ENCODE measurements around the gene TUBB3. TPM values are rescaled to one million over a fixed set of nuclear protein-coding genes. Genes with fewer than 3 reads are reported as not detected.
A peak's percentile ranks its signal among the peaks of the same experiment; 100 is the strongest.

The TUBB3 gene
- total and polyA plus RNA-seq, 9 of the 15 experiments (the other 6 are each of a cell fraction or from before 2014, with no cell fraction given): 0.18 to 12.5 (median 5.0) TPM

DNA sequence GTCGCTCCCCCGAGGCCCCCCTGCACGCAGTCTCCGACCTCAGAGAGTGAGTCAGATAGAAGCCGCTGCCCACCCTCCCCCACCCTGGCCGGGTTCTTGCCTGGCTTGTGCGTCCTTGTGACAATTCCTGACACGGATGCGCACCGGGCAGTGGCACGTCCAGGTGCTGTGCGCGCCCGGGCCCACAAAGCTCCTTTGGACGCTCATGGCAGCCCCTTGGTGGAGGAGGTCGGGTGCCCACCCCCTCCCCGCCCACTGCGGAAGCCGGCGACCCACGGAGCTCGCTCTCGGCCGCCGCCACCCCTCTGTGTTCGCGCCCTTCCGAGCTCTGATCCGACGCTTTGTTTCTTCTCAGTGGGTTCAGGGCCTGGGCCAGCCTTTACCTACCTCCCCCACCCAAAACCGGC lies 662 bp upstream of the TUBB3 start (continued):
- TF ChIP-seq, protein P1, sequence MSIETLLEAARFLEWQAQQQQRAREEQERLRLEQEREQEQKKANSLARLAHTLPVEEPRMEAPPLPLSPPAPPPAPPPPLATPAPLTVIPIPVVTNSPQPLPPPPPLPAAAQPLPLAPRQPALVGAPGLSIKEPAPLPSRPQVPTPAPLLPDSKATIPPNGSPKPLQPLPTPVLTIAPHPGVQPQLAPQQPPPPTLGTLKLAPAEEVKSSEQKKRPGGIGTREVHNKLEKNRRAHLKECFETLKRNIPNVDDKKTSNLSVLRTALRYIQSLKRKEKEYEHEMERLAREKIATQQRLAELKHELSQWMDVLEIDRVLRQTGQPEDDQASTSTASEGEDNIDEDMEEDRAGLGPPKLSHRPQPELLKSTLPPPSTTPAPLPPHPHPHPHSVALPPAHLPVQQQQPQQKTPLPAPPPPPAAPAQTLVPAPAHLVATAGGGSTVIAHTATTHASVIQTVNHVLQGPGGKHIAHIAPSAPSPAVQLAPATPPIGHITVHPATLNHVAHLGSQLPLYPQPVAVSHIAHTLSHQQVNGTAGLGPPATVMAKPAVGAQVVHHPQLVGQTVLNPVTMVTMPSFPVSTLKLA (conservative IDR thresholded peaks at IDR 0.05): peak; percentile 14 to 29; a peak in 1 of 4 replicates
- TF ChIP-seq FOXP1 (CRISPR knock-in tag; IDR thresholded peaks at IDR 0.05) (no peak; the same call in 1 of the 2 replicates), CCNT2 (IDR thresholded peaks at IDR 0.05; ENCODE audit: borderline replicate concordance, extremely low read depth, insufficient read length, low read depth, low read length) (peak; percentile 58), BHLHE40 (IDR thresholded peaks at IDR 0.05; ENCODE audit: low read length) (peak; percentile 44), POLR2G (IDR thresholded peaks at IDR 0.05; ENCODE audit: low read depth, low read length) (peak; percentile 57), BRD9 (IDR thresholded peaks at IDR 0.05; ENCODE audit: low read depth, partially characterized antibody) (no peak), KDM4B (IDR thresholded peaks at IDR 0.05; ENCODE audit: borderline replicate concordance in 2 of 2, low read depth in 1 of 2) (0 out of 4 replicates have a peak, but pooled peaks of 1 of the 2 experiments have one; percentile 47), CBX1 (IDR thresholded peaks at IDR 0.05; ENCODE audit: low read depth) (peak; percentile 7; the same call in 1 of the 2 replicates), SUPT5H (IDR thresholded peaks at IDR 0.05) (peak; percentile 32; the same call in 1 of the 2 replicates), NRF1 (conservative IDR thresholded peaks at IDR 0.05 in 1 of 2, IDR thresholded peaks at IDR 0.05 in 1 of 2) (peak; percentile 56 to 60), CHD2 (IDR thresholded peaks at IDR 0.05; ENCODE audit: low read depth, low read length) (no peak), FOXA3 (CRISPR knock-in tag; conservative IDR thresholded peaks at IDR 0.05 in 1 of 2, IDR thresholded peaks at IDR 0.05 in 1 of 2) (0 out of 4 replicates have a peak, but pooled peaks of 1 of the 2 experiments have one; percentile 24)
- TF ChIP-seq, protein P2, sequence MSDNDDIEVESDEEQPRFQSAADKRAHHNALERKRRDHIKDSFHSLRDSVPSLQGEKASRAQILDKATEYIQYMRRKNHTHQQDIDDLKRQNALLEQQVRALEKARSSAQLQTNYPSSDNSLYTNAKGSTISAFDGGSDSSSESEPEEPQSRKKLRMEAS (CRISPR knock-in tag; IDR thresholded peaks at IDR 0.05): peak; percentile 52
- TF ChIP-seq, protein P3, sequence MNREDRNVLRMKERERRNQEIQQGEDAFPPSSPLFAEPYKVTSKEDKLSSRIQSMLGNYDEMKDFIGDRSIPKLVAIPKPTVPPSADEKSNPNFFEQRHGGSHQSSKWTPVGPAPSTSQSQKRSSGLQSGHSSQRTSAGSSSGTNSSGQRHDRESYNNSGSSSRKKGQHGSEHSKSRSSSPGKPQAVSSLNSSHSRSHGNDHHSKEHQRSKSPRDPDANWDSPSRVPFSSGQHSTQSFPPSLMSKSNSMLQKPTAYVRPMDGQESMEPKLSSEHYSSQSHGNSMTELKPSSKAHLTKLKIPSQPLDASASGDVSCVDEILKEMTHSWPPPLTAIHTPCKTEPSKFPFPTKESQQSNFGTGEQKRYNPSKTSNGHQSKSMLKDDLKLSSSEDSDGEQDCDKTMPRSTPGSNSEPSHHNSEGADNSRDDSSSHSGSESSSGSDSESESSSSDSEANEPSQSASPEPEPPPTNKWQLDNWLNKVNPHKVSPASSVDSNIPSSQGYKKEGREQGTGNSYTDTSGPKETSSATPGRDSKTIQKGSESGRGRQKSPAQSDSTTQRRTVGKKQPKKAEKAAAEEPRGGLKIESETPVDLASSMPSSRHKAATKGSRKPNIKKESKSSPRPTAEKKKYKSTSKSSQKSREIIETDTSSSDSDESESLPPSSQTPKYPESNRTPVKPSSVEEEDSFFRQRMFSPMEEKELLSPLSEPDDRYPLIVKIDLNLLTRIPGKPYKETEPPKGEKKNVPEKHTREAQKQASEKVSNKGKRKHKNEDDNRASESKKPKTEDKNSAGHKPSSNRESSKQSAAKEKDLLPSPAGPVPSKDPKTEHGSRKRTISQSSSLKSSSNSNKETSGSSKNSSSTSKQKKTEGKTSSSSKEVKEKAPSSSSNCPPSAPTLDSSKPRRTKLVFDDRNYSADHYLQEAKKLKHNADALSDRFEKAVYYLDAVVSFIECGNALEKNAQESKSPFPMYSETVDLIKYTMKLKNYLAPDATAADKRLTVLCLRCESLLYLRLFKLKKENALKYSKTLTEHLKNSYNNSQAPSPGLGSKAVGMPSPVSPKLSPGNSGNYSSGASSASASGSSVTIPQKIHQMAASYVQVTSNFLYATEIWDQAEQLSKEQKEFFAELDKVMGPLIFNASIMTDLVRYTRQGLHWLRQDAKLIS (CRISPR knock-in tag; IDR thresholded peaks at IDR 0.05): 0 out of 2 replicates have a peak, but pooled peaks have one; percentile 82
- TF ChIP-seq, protein P4, sequence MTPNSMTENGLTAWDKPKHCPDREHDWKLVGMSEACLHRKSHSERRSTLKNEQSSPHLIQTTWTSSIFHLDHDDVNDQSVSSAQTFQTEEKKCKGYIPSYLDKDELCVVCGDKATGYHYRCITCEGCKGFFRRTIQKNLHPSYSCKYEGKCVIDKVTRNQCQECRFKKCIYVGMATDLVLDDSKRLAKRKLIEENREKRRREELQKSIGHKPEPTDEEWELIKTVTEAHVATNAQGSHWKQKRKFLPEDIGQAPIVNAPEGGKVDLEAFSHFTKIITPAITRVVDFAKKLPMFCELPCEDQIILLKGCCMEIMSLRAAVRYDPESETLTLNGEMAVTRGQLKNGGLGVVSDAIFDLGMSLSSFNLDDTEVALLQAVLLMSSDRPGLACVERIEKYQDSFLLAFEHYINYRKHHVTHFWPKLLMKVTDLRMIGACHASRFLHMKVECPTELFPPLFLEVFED (CRISPR knock-in tag; conservative IDR thresholded peaks at IDR 0.05): 0 out of 2 replicates have a peak, but pooled peaks have one; percentile 28
- TF ChIP-seq, protein P5, sequence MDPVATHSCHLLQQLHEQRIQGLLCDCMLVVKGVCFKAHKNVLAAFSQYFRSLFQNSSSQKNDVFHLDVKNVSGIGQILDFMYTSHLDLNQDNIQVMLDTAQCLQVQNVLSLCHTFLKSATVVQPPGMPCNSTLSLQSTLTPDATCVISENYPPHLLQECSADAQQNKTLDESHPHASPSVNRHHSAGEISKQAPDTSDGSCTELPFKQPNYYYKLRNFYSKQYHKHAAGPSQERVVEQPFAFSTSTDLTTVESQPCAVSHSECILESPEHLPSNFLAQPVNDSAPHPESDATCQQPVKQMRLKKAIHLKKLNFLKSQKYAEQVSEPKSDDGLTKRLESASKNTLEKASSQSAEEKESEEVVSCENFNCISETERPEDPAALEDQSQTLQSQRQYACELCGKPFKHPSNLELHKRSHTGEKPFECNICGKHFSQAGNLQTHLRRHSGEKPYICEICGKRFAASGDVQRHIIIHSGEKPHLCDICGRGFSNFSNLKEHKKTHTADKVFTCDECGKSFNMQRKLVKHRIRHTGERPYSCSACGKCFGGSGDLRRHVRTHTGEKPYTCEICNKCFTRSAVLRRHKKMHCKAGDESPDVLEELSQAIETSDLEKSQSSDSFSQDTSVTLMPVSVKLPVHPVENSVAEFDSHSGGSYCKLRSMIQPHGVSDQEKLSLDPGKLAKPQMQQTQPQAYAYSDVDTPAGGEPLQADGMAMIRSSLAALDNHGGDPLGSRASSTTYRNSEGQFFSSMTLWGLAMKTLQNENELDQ (CRISPR knock-in tag; IDR thresholded peaks at IDR 0.05; ENCODE audit: borderline replicate concordance): 0 out of 2 replicates have a peak, but pooled peaks have one; percentile 1

Measured in K562 (cell line).